Pancreas (tissue), 10 donors: ENCODE results near the gene FARP1. TPM values are rescaled to one million over a fixed set of nuclear protein-coding genes. Genes with fewer than 3 reads are reported as not detected.

ENCODE experiments used
- ATAC-seq, 4 donors: fragments of 200-7000 bp; cut with Tn5 transposase; one replicate each; pipeline versions ENCODE4 v1.8.0 to v1.9.1; 2020; ENCODE audit warnings: mild to moderate bottlenecking in 4 of 4, moderate library complexity in 4 of 4
- DNase-seq, 6 donors: peaks; one replicate each; pipeline ENCODE4 v3.0.0-alpha.2; 2020
- FAIRE-seq: peaks from 2 replicates; lab custom pipeline; 2012; peaks lifted over from hg19 to GRCh38; lab: Jason Lieb, UNC
- H3K27ac ChIP-seq, 4 donors: fragments of 200-600 bp; sonication (generic); 1 replicate in 3 of 4; 2 replicates in 1 of 4; pipeline versions ENCODE4 v1.5.0 to v1.8.0; 2020
- H3K27me3 ChIP-seq, 4 donors: fragments of 200-600 bp; one replicate each; pipeline ENCODE4 v1.8.0; 2021
- H3K36me3 ChIP-seq, 3 donors: fragments of 200-600 bp; sonication (generic) in 1 of 3; one replicate each; pipeline versions ENCODE4 v1.5.0 to v1.8.0; 2020 to 2021
- H3K4me1 ChIP-seq, 3 donors: fragments of 200-600 bp; one replicate each; pipeline ENCODE4 v1.8.0; 2021
- H3K4me3 ChIP-seq, 4 donors: fragments of 200-600 bp; sonication (generic) in 2 of 4; one replicate each; pipeline versions ENCODE4 v1.5.0 to v1.8.0; 2020 to 2021
- H3K9me3 ChIP-seq, 4 donors: fragments of 200-600 bp; one replicate each; pipeline ENCODE4 v1.8.0; 2021
- CTCF ChIP-seq, 4 donors: fragments of 200-600 bp; sonication (generic) in 3 of 4; IDR thresholded peaks; one replicate each; pipeline versions ENCODE4 v1.5.0 to v1.8.0; 2021; ENCODE audit warnings: antibody characterized with exemption in 4 of 4
- WGBS, 2 donors: extraction: QIAGEN DNeasy Blood & Tissue Kit; methylation state at CpG; one replicate each; pipeline ENCODE4 v1.1.7; 2013; 5-methylcytosine and 5-hydroxymethylcytosine counted together
- intact Hi-C, 3 donors: fragments of 100-400 bp; cut with DNase I; formaldehyde crosslinking; loops; one replicate each; pipeline versions ENCODE4 v1.11.1 to v1.14.2; 2022
- polyA plus RNA-seq, 2 donors: library from polyadenylated mRNA; stranded (reverse); fragments of 200-250 nt; gene quantifications; one replicate each; pipeline ENCODE4 v1.2.3, GENCODE V29; 2013
- total RNA-seq, 6 donors: library from RNA; stranded (reverse); fragmentation: NEBNext Ultra II Directional in 4 of 6; extraction: Animal tissue kit (Norgen Biotek cat#: 25700) in 4 of 6; gene quantifications; one replicate each; pipeline versions ENCODE4 v1.2.1 to v1.2.4, GENCODE V29; 2021 to 2023
- donor health status: healthy with polysubstance abuse.
- donor health status: DM: no; HTN: no; CAD: no; lungs with moderate emphysema.
- donor health status: DM: no; HTN: no; CAD: no.
- donor health status: control.
- donor health status: control.
- donor health status: Bipolar disorder and iron deficiency.
- donor health status: DM: yes; HTN: yes; CAD: no.
- donor health status: DM: no; HTN: no; CAD: no.
- donor health status: DM: no; HTN: no; CAD: no.
- donor health status: DM: yes; HTN: yes; CAD: no.

FARP1 gene
- total and polyA plus RNA-seq, 8 donors, result 30.8 to 95.1 (median 56.0) TPM

GRCh38 chr13:98214008-98214643 is 71.2 kb downstream of the FARP1 start:
- ATAC-seq, result peak; percentile 5 to 27 (median 18)
- Histone ChIP-seq H3K4me1 (peaks cover 16 to 26% (median 16%) of the 10 kb centered on the region in 3 donors), H3K36me3 (no peaks in the 10 kb centered on the region), H3K9me3 (no peaks in the 10 kb centered on the region), H3K27ac (peak overlapping the region in 2 of 4 donors; percentile 54 to 68), H3K4me3 (no peak overlapping the region), H3K27me3 (no peaks in the 10 kb centered on the region)
- no peak for FAIRE-seq
- peak in 2 of 6 donors; percentile 20 to 56 for DNase-seq
- no peak for TF ChIP-seq CTCF (IDR thresholded peaks at IDR 0.05)
- intact Hi-C loops, result loop anchor here in 1 of 3 donors (10.0 kb wide), 1 partner anchor 69 kb away; the partner anchor contains the start of gene FARP1
- WGBS, 2 donors, result 77 to 78% methylated on average over 16 of the region's 16 CpGs

GRCh38 chr13:98214707-98215106 is 71.8 kb downstream of the FARP1 start:
- 19% methylated on average over 6 of the region's 6 CpGs for WGBS, 2 donors
- FAIRE-seq (no peak), ATAC-seq (peak; percentile 81 to 87 (median 84)), DNase-seq (peak in 2 of 6 donors; percentile 36 to 48)
- no peaks in the 10 kb centered on the region for H3K9me3 ChIP-seq
- no peak for TF ChIP-seq CTCF (IDR thresholded peaks at IDR 0.05)
- intact Hi-C loops, result loop anchor here in 2 of 3 donors (5.0 to 10.0 kb wide), 2 partner anchors 32 to 70 kb away; partner anchors contain the start of gene FARP1 (in 1 of the 2)
- no peak overlapping the region for H3K4me3 ChIP-seq
- H3K4me1 ChIP-seq, result peaks cover 16 to 27% (median 19%) of the 10 kb centered on the region in 3 donors
- no peaks in the 10 kb centered on the region for H3K27me3 ChIP-seq
- H3K36me3 ChIP-seq, result no peaks in the 10 kb centered on the region
- peak overlapping the region in 2 of 4 donors; percentile 54 to 68 for H3K27ac ChIP-seq

GRCh38 chr13:98215508-98215907 is 72.6 kb downstream of the FARP1 start:
- H3K27me3 ChIP-seq, result no peaks in the 10 kb centered on the region
- 84 to 85% methylated on average over 6 of the region's 6 CpGs for WGBS, 2 donors
- TF ChIP-seq CTCF (IDR thresholded peaks at IDR 0.05), result no peak
- no peak overlapping the region for H3K4me3 ChIP-seq
- FAIRE-seq (no peak), DNase-seq (no peak), ATAC-seq (no peak)
- no peaks in the 10 kb centered on the region for H3K9me3 ChIP-seq
- H3K27ac ChIP-seq, result peak overlapping the region in 1 of 4 donors; percentile 54
- no peaks in the 10 kb centered on the region for H3K36me3 ChIP-seq
- intact Hi-C loops, result loop anchor here in 2 of 3 donors (5.0 to 10.0 kb wide), 2 partner anchors 33 to 71 kb away; partner anchors contain the start of gene FARP1 (in 1 of the 2)
- peaks cover 24 to 33% (median 27%) of the 10 kb centered on the region in 3 donors for H3K4me1 ChIP-seq

GRCh38 chr13:98216135-98216565 is 73.3 kb downstream of the FARP1 start:
- no peak for TF ChIP-seq CTCF (IDR thresholded peaks at IDR 0.05)
- Histone ChIP-seq H3K9me3 (no peaks in the 10 kb centered on the region), H3K36me3 (no peaks in the 10 kb centered on the region), H3K4me1 (peaks cover 30 to 38% (median 33%) of the 10 kb centered on the region in 3 donors), H3K27me3 (no peaks in the 10 kb centered on the region), H3K27ac (peak overlapping the region in 1 of 4 donors; percentile 54), H3K4me3 (no peak overlapping the region)
- WGBS, 2 donors, result 11 to 21% methylated on average over 4 of the region's 4 CpGs
- DNase-seq (peak in 5 of 6 donors; percentile 22 to 83 (median 53)), FAIRE-seq (no peak), ATAC-seq (peak; percentile 14 to 44 (median 32))
- intact Hi-C loops, result loop anchor here in 2 of 3 donors (5.0 to 10.0 kb wide), 2 partner anchors 34 to 71 kb away; partner anchors contain the start of gene FARP1 (in 1 of the 2)
